Posterior cingulate gyrus (tissue), 11 donors: Measurements from ENCODE around the gene JPH3.

ENCODE experiments used
- DNase-seq, 10 donors: peaks; one replicate each; pipeline versions ENCODE4 v3.0.0 to v3.0.0-alpha.2; 2020 to 2021; ENCODE audit warnings: mixed read lengths in 3 of 10
- intact Hi-C: fragments of 100-400 bp; cut with DNase I; formaldehyde crosslinking; loops from one replicate; pipeline ENCODE4 v1.15.1; 2023

The JPH3 gene

GRCh38 chr16:87689956-87690465 lies 87.7 kb downstream of the JPH3 start:
- no peak for DNase-seq
- intact Hi-C loops = no loop called here

- no peak for DNase-seq
- intact Hi-C loops = no loop called here
These were observed 88.8 kb downstream of the JPH3 start for GRCh38 chr16:87690911-87691685.

- intact Hi-C loops = no loop called here
- DNase-seq = peak in 2 of 10 donors; percentile 62 to 90
These were observed 89.4 kb downstream of the JPH3 start for GRCh38 chr16:87691686-87692079.

- no peak for DNase-seq
- intact Hi-C loops = no loop called here
These were observed 89.9 kb downstream of the JPH3 start for GRCh38 chr16:87692176-87692575.

- intact Hi-C loops = no loop called here
- DNase-seq = no peak
These were observed 90.4 kb downstream of the JPH3 start for GRCh38 chr16:87692756-87693155.

- intact Hi-C loops = no loop called here
These were observed 91.5 kb downstream of the JPH3 start for GRCh38 chr16:87693827-87694226.

GRCh38 chr16:87694441-87695125 lies 92.3 kb downstream of the JPH3 start:
- intact Hi-C loops = no loop called here

More at GRCh38 chr16:87693827-87694226, 91.5 kb downstream of the JPH3 start:
- DNase-seq = no peak

GRCh38 chr16:87695534-87695933 lies 93.2 kb downstream of the JPH3 start:
- intact Hi-C loops = no loop called here

More at GRCh38 chr16:87694441-87695125, 92.3 kb downstream of the JPH3 start:
- DNase-seq = peak in 4 of 10 donors; percentile 41 to 93 (median 66)

GRCh38 chr16:87696726-87697125 lies 94.4 kb downstream of the JPH3 start:
- intact Hi-C loops = no loop called here
- DNase-seq = no peak

More at GRCh38 chr16:87695534-87695933, 93.2 kb downstream of the JPH3 start:
- DNase-seq = no peak

- intact Hi-C loops = no loop called here
- no peak for DNase-seq
These were observed 94.9 kb downstream of the JPH3 start for GRCh38 chr16:87697256-87697655.

- intact Hi-C loops = no loop called here
These were observed 95.5 kb downstream of the JPH3 start for GRCh38 chr16:87697792-87698191.

GRCh38 chr16:87698241-87698640 lies 95.9 kb downstream of the JPH3 start:
- DNase-seq = no peak
- intact Hi-C loops = no loop called here

More at GRCh38 chr16:87697792-87698191, 95.5 kb downstream of the JPH3 start:
- DNase-seq = no peak

- DNase-seq = no peak
These were observed 96.4 kb downstream of the JPH3 start for GRCh38 chr16:87698676-87699199.

GRCh38 chr16:87700406-87701077 lies 98.2 kb downstream of the JPH3 start:
- no peak for DNase-seq
- intact Hi-C loops = no loop called here

More at GRCh38 chr16:87698676-87699199, 96.4 kb downstream of the JPH3 start:
- intact Hi-C loops = no loop called here

- DNase-seq = no peak
- intact Hi-C loops = no loop called here
These were observed 98.8 kb downstream of the JPH3 start for GRCh38 chr16:87701078-87701460.

GRCh38 chr16:87701505-87701921 lies 99.2 kb downstream of the JPH3 start:
- intact Hi-C loops = no loop called here
- DNase-seq = no peak

GRCh38 chr16:87702325-87702811 lies 100.1 kb downstream of the JPH3 start:
- no peak for DNase-seq
- intact Hi-C loops = no loop called here

- no peak for DNase-seq
- intact Hi-C loops = no loop called here
These were observed 100.8 kb downstream of the JPH3 start for GRCh38 chr16:87703071-87703470.

GRCh38 chr16:87703835-87704375 lies 101.6 kb downstream of the JPH3 start:
- peak in 2 of 10 donors; percentile 35 to 58 for DNase-seq
- intact Hi-C loops = no loop called here

GRCh38 chr16:87704754-87705353 lies 102.5 kb downstream of the JPH3 start:
- DNase-seq = peak in 7 of 10 donors; percentile 50 to 90 (median 57)

More at GRCh38 chr16:87704754-87705353, 102.5 kb downstream of the JPH3 start:
- intact Hi-C loops = loop anchor here (1.0 kb wide), 1 partner anchor 63 kb away; no protein-coding TSS in a partner anchor
